Cardiac fibroblast (primary cell): ENCODE data around the gene IFI27L1.

Source experiments
- DNase-seq, 2 donors: peaks; one replicate each; pipeline versions ENCODE4 v3.0.0 to v3.0.0-alpha.2; 2010; ENCODE audit warnings: low read depth in 2 of 2
- H3K4me3 ChIP-seq, 2 donors: replicated peaks in 1 of 2; 1 replicate in 1 of 2; 2 replicates in 1 of 2; pipeline ENCODE4 v1.5.1; 2011; ENCODE audit warnings: low read depth in 2 of 2, low read length in 2 of 2, mild to moderate bottlenecking in 2 of 2, moderate library complexity in 1 of 2
- CTCF ChIP-seq: IDR thresholded peaks from one replicate; pipeline ENCODE4 v1.5.1; 2011; ENCODE audit warnings: low read depth, mild to moderate bottlenecking, low read length, inconsistent platforms

Gene IFI27L1

GRCh38 chr14:94143711-94144110 is 62.6 kb downstream of the IFI27L1 start:
- TF ChIP-seq CTCF, result no peak
- no peak for DNase-seq
- no peak overlapping the region for H3K4me3 ChIP-seq

GRCh38 chr14:94144765-94145164 is 63.7 kb downstream of the IFI27L1 start:
- TF ChIP-seq CTCF, result no peak
- H3K4me3 ChIP-seq, result no peak overlapping the region
- DNase-seq, result no peak

- no peak for DNase-seq
- H3K4me3 ChIP-seq, result no peak overlapping the region
- TF ChIP-seq CTCF, result no peak
Observed at GRCh38 chr14:94145902-94146527, 64.9 kb downstream of the IFI27L1 start.
